Glomerular visceral epithelial cell (primary cell): ENCODE measurements around the gene ITCH.
"Not testable (repeated sequence)": the region's sequence is repeated elsewhere in the genome, so short reads cannot be mapped to it uniquely, and the experiment has no call there.

ENCODE experiments used
- DNase-seq: peaks from one replicate; pipeline ENCODE4 v3.0.0-alpha.2; 2016; ENCODE audit errors: extremely low spot score

Gene ITCH

DNA sequence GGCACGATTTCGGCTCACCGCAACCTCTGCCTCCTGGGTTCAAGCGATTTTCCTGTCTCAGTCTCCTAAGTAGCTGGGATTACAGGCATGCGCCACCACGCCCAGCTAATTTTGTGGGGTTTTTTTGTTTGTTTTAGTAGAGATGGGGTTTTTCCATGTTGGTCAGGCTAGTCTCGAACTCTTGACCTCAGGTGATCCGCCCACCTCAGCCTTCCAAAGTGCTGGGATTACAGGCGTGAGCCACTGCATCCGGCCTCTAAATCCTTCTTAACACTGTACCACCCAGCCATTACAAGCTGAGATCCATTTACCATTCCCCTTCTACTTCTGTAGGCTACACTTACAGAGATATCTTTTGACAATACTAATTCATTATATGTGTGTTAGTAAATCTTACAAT lies 51.5 kb downstream of the ITCH start:
- not testable (repeated sequence) for DNase-seq

DNA sequence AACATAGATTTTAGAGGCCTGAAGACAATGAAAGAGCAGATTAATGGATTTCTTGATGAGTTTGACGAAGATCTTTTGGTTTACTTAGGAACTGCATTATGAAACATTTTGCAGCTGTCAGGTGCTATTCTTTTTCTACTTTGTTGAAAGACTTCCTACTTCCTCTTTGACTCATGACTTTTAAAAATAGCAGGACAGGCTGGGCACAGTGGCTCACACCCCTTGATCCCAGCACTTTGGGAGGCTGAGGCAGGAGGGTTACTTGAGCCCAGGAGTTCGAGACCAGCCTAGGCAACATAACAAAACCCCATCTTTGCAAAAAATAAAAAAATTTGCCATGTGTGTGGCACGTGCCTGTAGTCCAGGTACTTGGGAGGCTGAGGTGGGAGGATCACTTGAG lies 52.0 kb downstream of the ITCH start:
- DNase-seq, result no peak

DNA sequence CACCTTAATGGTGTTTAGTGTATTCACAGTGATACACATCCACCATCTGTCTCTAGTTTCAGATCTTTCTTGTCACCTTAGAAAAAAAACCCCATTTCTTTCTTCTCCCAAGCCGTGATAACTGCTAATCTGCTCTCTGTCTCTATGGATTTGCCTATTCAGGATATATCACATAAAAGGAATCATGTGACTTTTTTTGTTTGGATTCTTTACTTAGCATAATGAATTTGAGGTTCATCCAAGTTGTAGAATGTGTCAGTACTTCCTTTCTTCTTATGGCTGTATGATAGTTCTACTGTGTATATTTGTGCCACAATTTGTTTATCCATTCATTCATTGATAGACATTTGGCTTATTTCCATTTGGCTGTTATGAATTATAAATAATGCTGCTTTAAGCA lies 57.1 kb downstream of the ITCH start:
- no peak for DNase-seq

DNA sequence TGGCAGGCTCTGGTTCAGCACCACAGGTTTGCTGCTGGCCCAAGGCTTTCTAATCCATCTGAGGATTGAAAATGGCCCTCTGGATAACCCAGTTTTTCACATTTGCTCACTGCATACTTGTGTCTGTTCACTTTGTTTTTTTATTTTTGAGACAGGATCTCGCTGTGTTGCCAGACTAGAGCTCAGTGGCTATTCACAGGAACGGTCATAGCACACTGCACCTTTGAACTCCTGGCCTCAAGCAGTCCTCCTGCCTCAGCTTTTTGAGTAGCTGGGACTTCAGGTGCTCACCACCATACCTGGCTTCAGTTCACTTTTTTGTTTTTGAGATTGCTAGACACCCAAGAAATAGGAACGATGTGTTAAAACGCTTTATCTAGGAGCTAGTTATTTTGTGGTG lies 57.9 kb downstream of the ITCH start:
- DNase-seq, result no peak

DNA sequence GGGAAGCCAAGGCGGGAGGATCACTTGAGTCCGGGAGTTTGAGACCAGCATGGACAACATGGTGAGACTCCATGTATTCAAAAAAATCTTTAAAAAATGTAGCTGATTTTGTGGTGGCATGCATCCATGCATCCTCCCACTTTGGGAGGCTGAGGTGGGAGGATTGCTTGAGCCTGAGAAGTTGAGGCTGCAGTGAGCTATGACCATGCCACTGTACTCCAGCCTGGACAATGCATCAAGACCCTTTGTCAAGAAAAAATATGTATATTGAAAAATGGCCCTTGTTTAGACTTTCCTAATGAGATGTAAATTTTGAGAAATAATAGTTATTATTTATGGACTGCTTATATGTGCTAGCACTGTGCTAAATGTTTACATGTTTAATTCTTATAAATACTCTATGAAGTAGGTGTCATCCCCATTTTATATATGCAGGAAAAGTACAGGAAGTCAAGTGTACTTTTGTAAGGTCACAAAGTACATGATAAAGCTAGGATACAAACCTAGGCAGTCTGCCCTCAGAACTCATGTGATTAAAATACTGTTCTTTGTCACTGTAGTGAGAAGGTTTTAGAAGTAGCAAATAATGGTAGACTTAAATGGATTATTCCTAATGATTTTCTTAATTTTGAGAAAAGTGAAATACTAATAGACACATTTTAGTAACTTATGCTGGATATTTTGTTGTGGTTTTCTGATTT lies 58.8 kb downstream of the ITCH start:
- DNase-seq, result no peak

DNA sequence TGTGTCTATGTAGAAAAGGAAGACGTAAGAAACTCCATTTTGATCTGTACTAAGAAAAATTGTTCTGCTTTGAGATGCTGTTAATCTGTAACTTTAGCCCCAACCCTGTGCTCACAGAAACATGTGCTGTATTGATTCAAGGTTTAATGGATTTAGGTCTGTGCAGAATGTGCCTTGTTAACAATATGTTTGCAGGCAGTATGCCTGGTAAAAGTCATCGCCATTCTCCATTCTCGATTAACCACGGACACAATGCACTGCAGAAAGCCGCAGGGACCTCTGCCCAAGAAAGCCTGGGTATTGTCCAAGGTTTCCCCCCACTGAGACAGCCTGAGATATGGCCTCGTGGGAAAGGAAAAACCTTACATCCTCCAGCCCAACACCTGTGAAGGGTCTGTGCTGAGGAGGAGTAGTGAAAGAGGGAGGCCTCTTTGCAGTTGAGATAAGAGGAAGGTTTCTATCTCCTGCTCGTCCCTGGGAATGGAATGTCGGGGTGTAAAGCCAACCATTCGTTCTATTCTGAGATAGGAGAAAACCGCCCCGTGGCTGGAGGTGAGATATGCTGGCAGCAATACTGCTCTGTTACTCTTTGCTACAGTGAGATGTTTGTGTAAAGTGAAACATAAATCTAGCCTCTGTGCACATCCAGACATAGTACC lies 62.1 kb downstream of the ITCH start:
- not testable (repeated sequence) for DNase-seq

DNA sequence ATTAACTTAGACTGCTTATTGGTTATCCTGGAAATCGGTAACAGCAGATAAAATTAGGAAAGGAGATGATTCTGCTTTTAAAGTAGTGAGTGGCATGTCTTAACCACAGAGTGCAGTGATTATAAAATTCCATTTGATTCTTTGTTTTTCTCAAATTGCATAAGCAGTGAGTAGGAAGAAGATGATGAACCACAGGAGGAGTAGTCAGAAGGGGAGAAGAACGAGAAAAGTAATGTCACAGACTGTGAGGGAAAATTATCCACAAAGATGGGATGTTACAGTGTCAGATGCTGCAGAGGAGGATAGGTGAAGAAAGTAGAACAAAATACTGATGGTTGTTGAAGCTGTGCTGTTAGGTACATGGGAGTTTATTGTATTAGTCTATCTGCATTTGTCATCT lies 63.0 kb downstream of the ITCH start:
- DNase-seq, result no peak

DNA sequence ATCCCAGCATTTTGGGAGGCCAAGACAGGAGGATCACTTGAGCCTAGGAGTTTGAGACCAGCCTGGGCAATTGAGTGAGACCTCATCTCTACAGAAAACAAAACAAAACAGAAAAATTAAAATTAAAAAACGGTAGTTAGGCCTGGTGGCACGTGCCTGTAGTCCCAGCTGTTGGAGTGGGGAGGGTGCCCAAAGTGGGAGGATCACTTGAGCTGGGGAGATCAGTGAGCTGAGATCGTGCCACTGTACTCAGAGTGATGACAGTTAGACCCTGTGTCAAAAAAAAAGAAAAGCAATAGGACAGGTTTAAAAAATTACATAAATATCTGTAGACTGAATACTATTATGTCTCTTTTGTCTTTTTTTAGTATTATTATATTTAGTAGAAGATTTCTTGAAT lies 64.3 kb downstream of the ITCH start:
- DNase-seq, result no peak

DNA sequence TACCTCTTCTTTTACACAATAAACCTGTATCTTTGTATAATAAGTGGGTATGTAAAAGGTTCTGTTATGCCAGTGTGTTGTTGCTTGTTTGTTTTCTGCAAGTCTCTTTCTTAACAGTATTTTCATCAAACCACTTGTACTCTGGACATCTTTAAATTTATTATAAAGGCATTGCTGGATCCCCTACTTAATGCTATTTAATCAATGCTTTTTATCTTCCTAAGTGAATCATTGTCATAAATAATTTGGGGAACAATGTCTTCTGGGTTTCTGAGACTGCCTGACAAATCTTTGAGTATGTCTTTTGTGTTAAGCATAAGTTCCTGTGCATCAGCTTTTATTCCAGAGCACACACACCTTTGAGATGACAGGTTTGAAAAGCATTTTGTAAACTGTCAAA lies 64.7 kb downstream of the ITCH start:
- no peak for DNase-seq

DNA sequence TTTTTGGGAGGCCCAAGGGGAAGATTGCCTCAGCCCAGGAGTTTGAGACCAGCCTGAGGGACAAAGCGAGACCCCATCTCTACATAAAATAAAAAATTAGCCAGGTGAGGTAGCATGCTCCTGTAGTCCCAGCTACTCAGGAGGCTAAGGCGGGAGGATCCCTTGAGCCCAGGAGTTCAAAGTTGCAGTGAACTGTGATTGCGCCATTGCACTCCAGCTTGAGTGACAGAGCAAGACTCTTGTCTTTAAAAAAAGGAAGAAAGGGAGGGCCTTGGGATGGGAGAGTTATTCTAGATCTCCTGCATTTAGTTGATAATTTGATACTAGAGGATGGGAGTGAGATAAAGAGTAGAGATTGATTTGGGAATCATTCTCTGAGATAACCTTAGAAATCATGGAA lies 68.1 kb downstream of the ITCH start:
- DNase-seq, result no peak

DNA sequence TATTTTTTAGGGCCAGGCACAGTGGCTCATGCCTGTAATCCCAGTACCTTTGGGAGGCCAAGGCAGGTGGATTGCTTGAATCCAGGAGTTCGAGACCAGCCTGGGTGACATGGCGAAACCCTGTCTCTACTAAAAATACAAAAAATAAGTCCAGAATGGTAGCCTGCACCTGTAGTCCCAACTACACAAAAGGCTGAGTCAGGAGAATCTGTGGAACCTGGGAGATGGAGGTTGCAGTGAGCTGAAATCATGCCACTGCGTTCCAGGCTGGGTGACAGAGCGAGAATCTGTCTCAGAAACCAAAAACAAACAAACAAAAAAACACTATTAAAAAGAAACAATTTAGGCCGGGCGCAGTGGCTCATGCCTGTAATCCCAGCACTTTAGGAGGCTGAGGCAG lies 69.6 kb downstream of the ITCH start:
- not testable (repeated sequence) for DNase-seq

DNA sequence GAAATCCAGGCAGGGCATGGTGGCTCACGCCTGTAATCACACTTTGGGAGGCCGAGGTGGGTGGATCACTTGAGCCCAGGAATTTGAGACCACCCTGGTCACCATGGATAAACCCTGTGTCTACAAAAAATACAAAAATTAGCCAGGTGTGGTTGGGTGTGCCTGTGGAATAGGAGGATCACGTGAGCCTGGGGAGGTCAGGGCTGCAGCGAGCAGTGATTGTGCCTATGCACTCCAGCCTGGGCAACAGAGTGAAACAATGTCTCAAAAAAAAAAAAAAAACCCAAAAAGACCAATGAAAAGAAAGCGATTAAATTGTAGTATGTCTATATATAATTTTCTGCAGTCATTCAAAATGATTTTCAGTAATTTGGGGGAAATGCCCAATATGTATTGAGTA lies 70.3 kb downstream of the ITCH start:
- DNase-seq, result no peak

DNA sequence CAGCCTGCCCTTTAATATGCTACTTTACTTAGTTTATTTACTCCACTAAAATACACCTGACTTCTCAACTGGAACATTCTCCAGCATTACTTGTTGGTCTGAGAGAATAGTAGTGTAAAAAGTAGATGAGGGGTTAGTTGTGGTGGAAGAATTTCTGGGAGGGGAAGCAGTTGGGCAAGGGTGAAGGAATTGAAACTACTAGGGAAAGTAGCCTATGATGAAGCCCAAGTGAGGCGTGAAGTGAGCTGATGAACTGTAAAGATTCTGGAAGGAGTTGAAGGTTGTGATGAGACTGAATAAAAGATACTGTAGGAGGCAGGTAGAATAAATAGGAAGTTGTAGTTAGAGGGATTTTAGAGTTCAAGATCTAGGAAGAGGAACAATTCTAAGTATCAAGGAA lies 72.5 kb downstream of the ITCH start:
- DNase-seq, result peak; percentile 15

DNA sequence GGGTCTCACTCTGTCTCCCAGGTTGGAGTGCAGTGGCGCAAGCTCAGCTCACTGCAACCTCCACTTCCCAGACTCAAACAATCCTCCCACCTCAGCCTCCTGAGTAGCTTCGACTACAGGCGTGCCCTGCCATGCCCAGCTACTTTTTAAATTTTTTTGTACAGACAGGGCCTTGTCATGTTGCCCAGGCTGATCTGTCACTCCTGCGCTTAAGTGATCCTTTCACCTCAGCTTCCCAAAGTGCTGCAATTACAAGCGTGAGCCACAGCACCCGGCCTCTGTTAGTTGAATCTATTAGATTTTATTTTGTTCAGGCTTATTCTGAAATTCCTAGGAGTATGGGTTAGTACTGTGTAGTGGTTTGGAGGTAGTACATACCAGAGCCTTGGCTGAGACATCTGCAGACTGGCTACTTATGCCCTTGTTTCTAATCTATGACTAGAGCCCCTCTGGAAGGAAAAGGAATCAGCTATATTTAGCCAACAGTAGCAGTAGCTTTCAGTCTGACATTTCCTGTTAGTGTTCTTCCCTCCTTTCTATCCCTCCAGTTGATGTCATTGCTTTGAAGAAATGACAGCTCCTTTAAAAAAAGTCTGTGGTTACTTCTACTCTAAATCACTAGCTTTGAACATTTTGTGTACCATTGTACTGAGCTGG lies 74.4 kb downstream of the ITCH start:
- DNase-seq, result no peak

DNA sequence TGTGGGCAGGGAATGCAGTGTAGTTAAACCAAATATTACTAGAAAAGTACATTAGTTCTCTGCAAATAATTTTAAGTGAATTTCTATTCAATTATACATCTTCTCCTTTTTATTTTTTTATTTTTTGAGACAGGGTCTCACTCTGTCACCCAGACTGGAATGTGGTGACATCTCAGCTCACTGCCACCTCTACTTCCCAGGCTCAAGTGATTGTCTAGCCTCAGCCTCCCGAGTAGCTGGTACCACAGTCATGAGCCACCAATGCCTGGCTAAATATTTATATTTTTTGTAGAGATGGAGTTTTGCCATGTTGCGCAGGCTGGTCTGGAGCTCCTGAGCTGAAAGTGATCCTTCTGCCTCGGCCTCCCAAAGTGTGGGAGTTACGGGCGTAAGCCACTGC lies 76.1 kb downstream of the ITCH start:
- no peak for DNase-seq

DNA sequence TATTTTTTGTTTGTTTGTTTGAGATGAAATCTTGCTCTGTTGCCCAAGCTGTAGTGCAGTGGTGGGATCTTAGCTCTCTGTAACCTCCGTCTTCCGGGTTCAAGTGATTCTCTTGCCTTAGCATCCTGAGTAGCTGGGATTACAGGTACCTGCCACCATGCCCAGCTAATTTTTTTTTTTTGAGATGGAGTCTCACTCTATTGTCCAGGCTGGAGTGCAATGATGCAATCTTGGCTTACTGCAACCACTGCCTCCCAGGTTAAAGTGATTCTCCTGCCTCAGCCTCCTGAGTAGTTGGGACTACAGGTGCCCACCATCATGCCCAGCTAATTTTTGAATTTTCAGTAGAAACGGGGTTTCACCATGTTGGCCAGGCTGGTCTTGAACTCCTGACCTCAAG lies 78.3 kb downstream of the ITCH start:
- not testable (repeated sequence) for DNase-seq

DNA sequence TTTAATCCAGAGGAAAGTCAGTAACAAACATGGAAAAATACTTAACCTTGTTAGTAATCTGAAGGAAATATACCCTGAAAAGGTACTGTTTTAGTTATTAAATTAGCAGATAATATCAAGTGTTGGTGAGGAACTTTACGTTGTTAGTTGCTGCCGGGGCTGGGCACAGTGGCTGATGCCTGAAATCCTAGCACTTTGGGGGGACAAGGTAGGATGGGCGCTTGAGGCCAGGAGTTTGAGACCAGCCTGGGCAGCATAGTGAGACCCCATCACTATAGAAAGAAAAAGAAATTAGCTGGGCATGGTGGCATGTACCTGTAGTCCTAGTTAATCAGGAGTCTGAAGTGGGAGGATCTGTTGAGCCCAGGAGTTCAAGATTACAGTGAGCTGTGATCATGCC lies 80.5 kb downstream of the ITCH start:
- no peak for DNase-seq

DNA sequence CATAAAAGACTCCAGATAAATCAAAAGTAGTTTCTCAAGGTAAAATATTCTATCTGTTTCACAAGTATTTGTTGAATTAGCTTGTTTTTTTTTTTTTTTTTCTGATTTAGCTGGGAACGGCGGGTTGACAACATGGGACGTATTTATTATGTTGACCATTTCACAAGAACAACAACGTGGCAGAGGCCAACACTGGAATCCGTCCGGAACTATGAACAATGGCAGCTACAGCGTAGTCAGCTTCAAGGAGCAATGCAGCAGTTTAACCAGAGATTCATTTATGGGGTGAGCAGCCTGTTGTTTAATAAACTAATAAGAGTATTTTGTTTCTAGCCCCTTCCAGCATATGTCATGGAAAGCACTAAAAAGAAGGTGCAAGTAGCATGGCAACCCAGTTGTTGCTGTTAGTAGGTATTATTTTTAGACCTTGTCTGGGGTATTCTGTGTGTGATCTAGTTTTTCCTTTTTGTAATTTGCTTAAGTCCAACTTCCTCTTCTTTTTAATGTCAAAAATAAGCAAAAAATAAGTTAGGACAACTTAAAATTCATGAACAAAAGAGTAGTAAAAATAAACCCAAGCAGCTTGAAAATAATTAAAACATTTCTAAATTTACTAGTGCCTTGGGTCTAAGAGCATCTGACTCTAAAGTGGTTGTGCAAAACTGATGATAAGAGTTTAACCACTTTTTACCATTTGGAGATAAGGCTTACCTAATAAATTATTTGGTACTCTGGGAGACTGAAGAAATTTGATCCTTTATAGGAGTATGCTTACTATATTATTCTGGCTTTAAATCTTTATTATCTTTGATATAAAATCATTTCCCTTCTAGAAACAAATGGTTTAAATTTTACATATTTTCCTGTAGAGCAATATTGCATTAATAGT lies 82.3 kb downstream of the ITCH start:
- no peak for DNase-seq

DNA sequence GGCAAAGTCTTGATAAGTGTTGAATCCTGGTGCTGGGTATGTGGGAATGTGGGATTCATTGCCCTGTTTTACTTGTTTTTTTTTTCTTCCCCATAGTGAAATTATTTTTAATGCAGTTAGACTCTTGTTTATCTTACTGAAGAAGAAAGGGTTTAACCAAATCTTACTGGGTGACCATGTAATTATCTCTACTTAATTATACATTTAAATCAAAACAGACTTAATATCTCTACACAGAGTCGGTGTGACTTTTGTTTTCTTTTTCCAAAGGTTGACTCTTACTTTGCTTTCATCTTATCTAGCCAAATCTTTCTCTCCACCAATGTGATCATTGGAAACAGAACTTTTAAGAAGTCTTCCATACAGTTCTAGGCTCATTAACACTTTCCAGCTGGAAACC lies 85.4 kb downstream of the ITCH start:
- DNase-seq, result no peak

DNA sequence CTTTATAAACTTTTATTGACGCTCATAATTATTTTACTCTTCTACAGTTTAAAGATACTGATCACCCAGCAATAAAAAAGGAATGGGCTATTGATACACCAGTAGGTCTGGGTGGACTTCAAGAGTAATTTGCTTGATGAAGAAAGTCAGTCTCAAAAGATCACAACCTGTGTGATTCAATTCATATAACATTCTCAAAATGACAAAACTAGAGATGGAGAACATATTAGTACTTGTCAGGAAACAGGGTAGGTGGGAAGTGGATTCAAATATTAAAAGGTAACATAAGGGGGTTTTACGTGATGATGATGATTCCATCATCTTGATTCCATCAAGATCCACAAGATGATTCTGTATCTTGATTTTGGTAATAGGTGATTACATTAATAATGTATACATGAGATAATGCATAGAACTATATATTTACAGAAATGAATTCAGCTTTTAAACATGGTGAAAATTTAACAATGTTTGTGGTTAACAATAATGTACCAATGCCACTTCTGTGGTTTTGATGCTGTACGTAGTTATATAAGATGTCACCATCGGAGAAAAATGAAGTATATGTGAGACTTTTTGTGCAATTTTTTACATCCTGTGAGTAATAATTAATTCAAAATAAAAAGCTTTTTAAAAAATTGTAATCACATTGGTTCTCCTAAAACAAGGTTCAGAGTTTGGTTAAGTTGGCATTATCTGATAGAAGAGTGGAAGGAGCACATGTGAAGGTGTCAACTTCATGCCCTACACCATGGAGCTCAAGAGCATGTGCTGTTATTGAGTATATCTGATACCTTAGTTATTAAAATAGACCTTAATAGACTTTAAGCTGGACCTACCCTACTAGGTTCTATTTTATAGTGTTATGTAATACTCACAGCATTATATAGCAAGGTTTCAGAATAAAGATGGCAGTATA lies 86.9 kb downstream of the ITCH start:
- DNase-seq, result no peak

DNA sequence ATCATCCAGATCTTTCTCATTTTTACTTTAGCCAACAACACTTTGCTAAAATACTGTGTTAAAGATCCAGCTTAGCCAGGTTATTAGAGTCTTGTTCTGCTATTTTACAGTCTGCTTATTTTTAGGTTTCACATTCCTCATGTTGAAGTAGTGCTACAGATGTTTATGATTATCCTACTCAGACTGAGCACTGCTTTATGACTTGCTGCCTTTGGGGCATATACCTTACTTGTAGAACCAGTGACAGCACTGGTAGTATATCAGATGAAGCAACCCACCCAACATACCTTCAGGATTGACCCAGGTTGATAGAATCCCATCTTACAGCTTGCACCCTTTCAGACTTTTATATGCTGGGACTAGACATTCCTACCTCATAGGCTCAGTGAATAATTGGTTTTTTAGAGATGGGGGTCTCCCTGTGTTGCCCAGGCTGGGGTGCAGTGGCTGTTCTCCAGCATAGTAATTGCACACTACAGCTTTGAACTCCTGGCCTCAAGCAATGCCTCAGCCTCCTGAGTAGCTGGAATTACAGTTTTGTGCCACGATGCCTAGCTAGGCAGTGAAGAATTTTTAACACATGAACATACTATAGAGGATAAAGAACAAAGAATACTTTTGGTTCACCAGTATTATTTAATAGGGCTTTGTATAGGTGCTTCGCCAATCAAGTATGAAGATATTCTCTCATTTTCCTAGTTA lies 89.4 kb downstream of the ITCH start:
- DNase-seq, result no peak
